ENCODE data around the gene CFAP61. TPM values are rescaled to one million over a fixed set of nuclear protein-coding genes. Genes with fewer than 3 reads are reported as not detected.

CFAP61 gene
- total RNA-seq, 4 donors from 2014 or later: 0.19 to 1.4 (median 1.1) TPM

GRCh38 chr20:20161611-20162010, 109.3 kb downstream of the CFAP61 start:
- no peak for DNase-seq (ENCODE audit: low spot score in 2 of 2)
- TF ChIP-seq, protein P1, sequence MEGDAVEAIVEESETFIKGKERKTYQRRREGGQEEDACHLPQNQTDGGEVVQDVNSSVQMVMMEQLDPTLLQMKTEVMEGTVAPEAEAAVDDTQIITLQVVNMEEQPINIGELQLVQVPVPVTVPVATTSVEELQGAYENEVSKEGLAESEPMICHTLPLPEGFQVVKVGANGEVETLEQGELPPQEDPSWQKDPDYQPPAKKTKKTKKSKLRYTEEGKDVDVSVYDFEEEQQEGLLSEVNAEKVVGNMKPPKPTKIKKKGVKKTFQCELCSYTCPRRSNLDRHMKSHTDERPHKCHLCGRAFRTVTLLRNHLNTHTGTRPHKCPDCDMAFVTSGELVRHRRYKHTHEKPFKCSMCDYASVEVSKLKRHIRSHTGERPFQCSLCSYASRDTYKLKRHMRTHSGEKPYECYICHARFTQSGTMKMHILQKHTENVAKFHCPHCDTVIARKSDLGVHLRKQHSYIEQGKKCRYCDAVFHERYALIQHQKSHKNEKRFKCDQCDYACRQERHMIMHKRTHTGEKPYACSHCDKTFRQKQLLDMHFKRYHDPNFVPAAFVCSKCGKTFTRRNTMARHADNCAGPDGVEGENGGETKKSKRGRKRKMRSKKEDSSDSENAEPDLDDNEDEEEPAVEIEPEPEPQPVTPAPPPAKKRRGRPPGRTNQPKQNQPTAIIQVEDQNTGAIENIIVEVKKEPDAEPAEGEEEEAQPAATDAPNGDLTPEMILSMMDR (IDR thresholded peaks at IDR 0.05): no peak
- TF ChIP-seq POLR2A (IDR thresholded peaks at IDR 0.05): no peak

GRCh38 chr20:20167698-20168097, 115.4 kb downstream of the CFAP61 start:
- TF ChIP-seq, protein P1 (IDR thresholded peaks at IDR 0.05): no peak
- TF ChIP-seq POLR2A (IDR thresholded peaks at IDR 0.05): no peak
- DNase-seq (ENCODE audit: low spot score in 2 of 2): no peak
- no peak overlapping the region for H3K4me3 ChIP-seq (ENCODE audit: low read depth, poor library complexity, severe bottlenecking)
- intact Hi-C loops (cut with DNase I; ENCODE audit: low total_unique reads): no loop called here
- 40% methylated on average over 3 of the region's 3 CpGs for WGBS, 2 donors

More at GRCh38 chr20:20161611-20162010, 109.3 kb downstream of the CFAP61 start:
- no peak overlapping the region for H3K4me3 ChIP-seq (ENCODE audit: low read depth, poor library complexity, severe bottlenecking)
- intact Hi-C loops (cut with DNase I; ENCODE audit: low total_unique reads): no loop called here
- 37 to 41% methylated on average over 4 of the region's 4 CpGs for WGBS, 2 donors

DNA sequence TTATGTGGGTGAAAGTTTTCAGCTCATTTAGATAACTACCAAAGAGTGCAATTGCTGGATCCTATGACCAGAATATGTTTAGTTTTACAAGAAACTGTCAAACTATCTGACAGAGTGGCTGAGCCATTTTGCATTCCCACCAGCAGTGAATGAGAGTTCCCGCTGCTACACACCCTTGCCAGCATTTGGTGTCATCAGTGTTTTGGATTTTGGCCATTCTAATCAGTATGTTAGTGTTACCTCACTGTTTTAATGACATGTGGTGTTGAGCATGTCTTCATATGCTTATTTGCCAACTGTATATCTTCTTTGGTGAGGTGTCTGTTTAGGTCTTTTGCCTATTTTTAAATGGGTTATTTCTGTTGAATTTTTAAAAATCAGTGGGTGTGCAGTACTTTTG, 120.9 kb downstream of the CFAP61 start:
- DNase-seq (ENCODE audit: low spot score in 2 of 2): no peak
- WGBS, 2 donors: 64 to 76% methylated on average over 1 of the region's 1 CpG
- TF ChIP-seq, protein P1 (IDR thresholded peaks at IDR 0.05): no peak
- no peak for TF ChIP-seq POLR2A (IDR thresholded peaks at IDR 0.05)
- H3K4me3 ChIP-seq (ENCODE audit: low read depth, poor library complexity, severe bottlenecking): no peak overlapping the region
- intact Hi-C loops (cut with DNase I; ENCODE audit: low total_unique reads): no loop called here

GRCh38 chr20:20174089-20174835, 121.9 kb downstream of the CFAP61 start:
- 86 to 90% methylated on average over 10 of the region's 10 CpGs for WGBS, 2 donors

GRCh38 chr20:20181322-20181721, 129.0 kb downstream of the CFAP61 start:
- intact Hi-C loops (cut with DNase I; ENCODE audit: low total_unique reads): no loop called here
- no peak for DNase-seq (ENCODE audit: low spot score in 2 of 2)
- H3K4me3 ChIP-seq (ENCODE audit: low read depth, poor library complexity, severe bottlenecking): no peak overlapping the region
- TF ChIP-seq POLR2A (IDR thresholded peaks at IDR 0.05): no peak
- TF ChIP-seq, protein P1 (IDR thresholded peaks at IDR 0.05): no peak
- 85 to 94% methylated on average over 3 of the region's 3 CpGs for WGBS, 2 donors

More at GRCh38 chr20:20174089-20174835, 121.9 kb downstream of the CFAP61 start:
- no peak overlapping the region for H3K4me3 ChIP-seq (ENCODE audit: low read depth, poor library complexity, severe bottlenecking)
- DNase-seq (ENCODE audit: low spot score in 2 of 2): no peak
- intact Hi-C loops (cut with DNase I; ENCODE audit: low total_unique reads): no loop called here
- TF ChIP-seq POLR2A (IDR thresholded peaks at IDR 0.05): no peak
- TF ChIP-seq, protein P1 (IDR thresholded peaks at IDR 0.05): no peak
